ENCODE results near the gene SPAG9. TPM values are rescaled to one million over a fixed set of nuclear protein-coding genes. Genes with fewer than 3 reads are reported as not detected.
A peak's percentile ranks its signal among the peaks of the same experiment; 100 is the strongest.

SPAG9 gene
- total RNA-seq, 1 donor from 2014 or later = 55.4 TPM

- peak; percentile 24 for DNase-seq (ENCODE audit: low spot score, unreplicated experiment)
- TF ChIP-seq CTCF (IDR thresholded peaks at IDR 0.05; ENCODE audit: unreplicated experiment) = no peak
- Mint-ChIP-seq H3K4me1 (ENCODE audit: low read depth) (peaks cover 35% of the 10 kb centered on the region), H3K36me3 (ENCODE audit: insufficient read depth) (no peaks in the 10 kb centered on the region), H3K27me3 (no peaks in the 10 kb centered on the region), H3K4me3 (ENCODE audit: low read depth) (peak overlapping the region; percentile 88), H3K9me3 (ENCODE audit: low read depth) (no peaks in the 10 kb centered on the region), H3K27ac (peak overlapping the region; percentile 99)
These were observed 1.2 kb upstream of the SPAG9 start for GRCh38 chr17:51121620-51122472.

DNA sequence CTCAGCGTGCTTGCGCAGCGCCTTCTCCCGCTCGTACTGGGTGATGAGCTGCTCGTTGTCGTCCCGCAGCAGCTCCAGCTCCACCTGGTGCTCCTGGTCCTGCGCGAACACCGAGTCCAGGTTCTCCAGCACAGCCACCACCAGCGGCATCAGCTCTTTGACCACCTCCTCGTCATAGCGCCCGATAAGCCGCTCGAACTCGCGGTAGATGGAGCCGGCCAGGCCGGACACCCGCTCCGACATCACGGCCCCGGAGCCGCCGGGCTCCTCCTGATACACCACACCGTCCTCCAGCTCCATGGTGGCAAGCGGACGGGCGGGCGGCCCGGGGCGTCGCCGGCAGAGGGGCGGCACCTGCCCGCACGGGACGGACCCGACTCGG lies 320 bp downstream of the SPAG9 start:
- H3K27ac Mint-ChIP-seq = peak overlapping the region; percentile 99
- peak overlapping the region; percentile 96 for H3K4me3 Mint-ChIP-seq (ENCODE audit: low read depth)
- DNase-seq (ENCODE audit: low spot score, unreplicated experiment) = no peak
- no peak for TF ChIP-seq CTCF (IDR thresholded peaks at IDR 0.05; ENCODE audit: unreplicated experiment)
- no peaks in the 10 kb centered on the region for H3K36me3 Mint-ChIP-seq (ENCODE audit: insufficient read depth)
- H3K4me1 Mint-ChIP-seq (ENCODE audit: low read depth) = peaks cover 28% of the 10 kb centered on the region
- no peaks in the 10 kb centered on the region for H3K27me3 Mint-ChIP-seq
- no peaks in the 10 kb centered on the region for H3K9me3 Mint-ChIP-seq (ENCODE audit: low read depth)

GRCh38 chr17:51119415-51120356 lies 982 bp downstream of the SPAG9 start:
- TF ChIP-seq CTCF (IDR thresholded peaks at IDR 0.05; ENCODE audit: unreplicated experiment) = no peak
- Mint-ChIP-seq H3K27ac (peak overlapping the region; percentile 99), H3K4me3 (ENCODE audit: low read depth) (peak overlapping the region; percentile 96), H3K36me3 (ENCODE audit: insufficient read depth) (no peaks in the 10 kb centered on the region), H3K4me1 (ENCODE audit: low read depth) (peaks cover 28% of the 10 kb centered on the region), H3K9me3 (ENCODE audit: low read depth) (no peaks in the 10 kb centered on the region), H3K27me3 (no peaks in the 10 kb centered on the region)
- no peak for DNase-seq (ENCODE audit: low spot score, unreplicated experiment)

GRCh38 chr17:51118330-51119195 lies 2.1 kb downstream of the SPAG9 start:
- H3K4me3 Mint-ChIP-seq (ENCODE audit: low read depth) = peak overlapping the region; percentile 96
- no peaks in the 10 kb centered on the region for H3K36me3 Mint-ChIP-seq (ENCODE audit: insufficient read depth)
- no peaks in the 10 kb centered on the region for H3K9me3 Mint-ChIP-seq (ENCODE audit: low read depth)
- H3K27me3 Mint-ChIP-seq = no peaks in the 10 kb centered on the region
- H3K27ac Mint-ChIP-seq = peak overlapping the region; percentile 52
- H3K4me1 Mint-ChIP-seq (ENCODE audit: low read depth) = peaks cover 28% of the 10 kb centered on the region
- DNase-seq (ENCODE audit: low spot score, unreplicated experiment) = no peak
- no peak for TF ChIP-seq CTCF (IDR thresholded peaks at IDR 0.05; ENCODE audit: unreplicated experiment)
